Esophagus muscularis mucosa (tissue), 3 donors: ENCODE measurements around the gene TMPRSS4.

Experiments used
- POLR2A ChIP-seq: fragments of 450-650 bp; IDR thresholded peaks from one replicate; pipeline ENCODE4 v1.6.1; 2017; ENCODE audit warnings: antibody characterized with exemption, moderate library complexity, mild to moderate bottlenecking, low read depth
- TF ChIP-seq, protein P1 (sequence below), 3 experiments: fragments of 200-600 bp in 2 of 3; fragments of 450-650 bp in 1 of 3; sonication (generic) in 2 of 3; IDR thresholded peaks; one replicate each; pipeline ENCODE4 v1.5.1; 2017 to 2019; ENCODE audit warnings: antibody characterized with exemption in 3 of 3, mild to moderate bottlenecking in 2 of 3, moderate library complexity in 1 of 3

DNA sequence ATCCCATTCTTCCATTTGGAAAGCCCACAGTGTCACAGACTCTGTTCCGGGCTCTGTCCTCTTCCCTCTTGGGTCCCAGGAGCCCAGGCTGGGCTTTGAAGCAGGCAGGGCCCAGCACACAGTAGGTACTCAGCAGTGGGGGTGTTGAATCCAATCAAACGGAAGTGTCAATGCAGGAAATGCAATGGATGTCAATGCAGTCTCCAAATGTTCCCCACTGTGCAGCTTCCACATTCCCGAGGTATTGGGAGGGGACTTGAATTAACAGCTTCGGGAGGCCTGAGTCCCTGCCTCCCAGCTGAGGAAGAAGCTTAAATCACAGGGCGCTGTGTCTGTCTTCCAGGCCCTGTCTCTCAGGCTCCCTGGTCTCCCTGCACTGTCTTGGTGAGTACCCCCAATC is 31.6 kb downstream of the TMPRSS4 start:
- TF ChIP-seq, protein P1, sequence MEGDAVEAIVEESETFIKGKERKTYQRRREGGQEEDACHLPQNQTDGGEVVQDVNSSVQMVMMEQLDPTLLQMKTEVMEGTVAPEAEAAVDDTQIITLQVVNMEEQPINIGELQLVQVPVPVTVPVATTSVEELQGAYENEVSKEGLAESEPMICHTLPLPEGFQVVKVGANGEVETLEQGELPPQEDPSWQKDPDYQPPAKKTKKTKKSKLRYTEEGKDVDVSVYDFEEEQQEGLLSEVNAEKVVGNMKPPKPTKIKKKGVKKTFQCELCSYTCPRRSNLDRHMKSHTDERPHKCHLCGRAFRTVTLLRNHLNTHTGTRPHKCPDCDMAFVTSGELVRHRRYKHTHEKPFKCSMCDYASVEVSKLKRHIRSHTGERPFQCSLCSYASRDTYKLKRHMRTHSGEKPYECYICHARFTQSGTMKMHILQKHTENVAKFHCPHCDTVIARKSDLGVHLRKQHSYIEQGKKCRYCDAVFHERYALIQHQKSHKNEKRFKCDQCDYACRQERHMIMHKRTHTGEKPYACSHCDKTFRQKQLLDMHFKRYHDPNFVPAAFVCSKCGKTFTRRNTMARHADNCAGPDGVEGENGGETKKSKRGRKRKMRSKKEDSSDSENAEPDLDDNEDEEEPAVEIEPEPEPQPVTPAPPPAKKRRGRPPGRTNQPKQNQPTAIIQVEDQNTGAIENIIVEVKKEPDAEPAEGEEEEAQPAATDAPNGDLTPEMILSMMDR (IDR thresholded peaks at IDR 0.05) = no peak
- no peak for TF ChIP-seq POLR2A
